Nephron (organoid): Measurements from ENCODE around the gene DUT.

Experiments used
- H3K27ac Mint-ChIP-seq, 3 experiments: 2 replicates each; pipeline ENCODE4 v1.8.0; 2020; ENCODE audit warnings: mixed read lengths in 3 of 3, mild to moderate bottlenecking in 2 of 3, moderate library complexity in 1 of 3
- H3K27me3 Mint-ChIP-seq: 2 replicates; pipeline ENCODE4 v1.8.0; 2021; ENCODE audit warnings: low read depth, mild to moderate bottlenecking, moderate library complexity, mixed read lengths
- H3K36me3 Mint-ChIP-seq: 2 replicates; pipeline ENCODE4 v1.8.0; 2020; ENCODE audit warnings: low read depth, mixed read lengths
- H3K4me1 Mint-ChIP-seq: 2 replicates; pipeline ENCODE4 v1.8.0; 2020; ENCODE audit warnings: mixed read lengths
- H3K4me3 Mint-ChIP-seq, 3 experiments: 2 replicates each; pipeline ENCODE4 v1.8.0; 2020; ENCODE audit warnings: mild to moderate bottlenecking in 3 of 3, mixed read lengths in 3 of 3, moderate library complexity in 2 of 3
- H3K9me3 Mint-ChIP-seq: 2 replicates; pipeline ENCODE4 v1.8.0; 2020; ENCODE audit warnings: mixed read lengths
- CTCF ChIP-seq, 3 experiments: fragments of 200-600 bp; sonication (generic); IDR thresholded peaks; one replicate each; pipeline ENCODE4 v1.5.0; 2021; ENCODE audit warnings: antibody characterized with exemption in 3 of 3; ENCODE audit not compliant: unreplicated experiment in 3 of 3

Gene DUT

GRCh38 chr15:48374472-48374871, 43.2 kb downstream of the DUT start:
- Mint-ChIP-seq H3K9me3 (peaks cover 8% of the 10 kb centered on the region), H3K4me1 (peaks cover 13% of the 10 kb centered on the region), H3K4me3 (no peak overlapping the region), H3K27me3 (no peaks in the 10 kb centered on the region), H3K27ac (peak overlapping the region in 2 of 3 experiments; percentile 55 to 84), H3K36me3 (no peaks in the 10 kb centered on the region)
- TF ChIP-seq CTCF (IDR thresholded peaks at IDR 0.05; ENCODE audit: unreplicated experiment in 3 of 3) = no peak

DNA sequence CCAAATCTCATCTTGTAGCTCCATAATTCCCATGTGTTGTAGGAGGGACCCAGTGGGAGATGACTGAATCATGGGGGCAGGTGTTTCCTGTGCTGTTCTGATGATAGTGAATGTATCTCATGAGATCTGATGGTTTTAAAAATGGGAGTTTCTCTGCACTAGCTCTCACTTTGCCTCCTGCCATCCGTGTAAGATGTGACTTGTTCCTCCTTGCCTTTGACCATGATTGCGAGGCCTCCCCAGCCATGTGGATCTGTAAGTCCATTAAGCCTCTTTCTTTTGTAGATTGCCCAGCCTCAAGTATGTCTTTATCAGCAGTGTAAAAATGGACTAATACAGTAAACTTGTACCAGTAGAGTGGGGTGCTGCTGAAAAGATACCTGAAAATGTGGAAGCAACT, 44.5 kb downstream of the DUT start:
- Mint-ChIP-seq H3K4me1 (peaks cover 13% of the 10 kb centered on the region), H3K27ac (peak overlapping the region in 1 of 3 experiments; percentile 3), H3K4me3 (no peak overlapping the region), H3K9me3 (peaks cover 8% of the 10 kb centered on the region), H3K36me3 (no peaks in the 10 kb centered on the region), H3K27me3 (no peaks in the 10 kb centered on the region)
- no peak for TF ChIP-seq CTCF (IDR thresholded peaks at IDR 0.05; ENCODE audit: unreplicated experiment in 3 of 3)

DNA sequence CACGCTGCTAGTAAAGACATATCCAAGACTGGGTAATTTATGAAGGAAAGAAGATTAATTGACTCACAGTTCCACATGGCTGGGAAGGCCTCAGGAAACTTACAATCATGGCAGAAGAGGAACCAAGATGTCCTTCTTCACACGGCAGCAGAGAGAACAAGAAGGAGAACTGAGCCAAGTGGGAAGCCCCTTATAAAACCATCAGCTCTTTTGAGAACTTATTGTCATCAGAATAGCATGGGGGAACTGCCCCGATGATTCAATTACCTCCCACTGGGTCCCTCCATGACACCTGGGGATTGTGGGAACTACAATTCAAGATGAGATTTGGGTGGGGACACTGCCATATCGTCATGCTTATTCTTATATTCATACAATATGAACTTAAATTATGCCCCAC, 49.0 kb downstream of the DUT start:
- Mint-ChIP-seq H3K27ac (no peak overlapping the region), H3K27me3 (no peaks in the 10 kb centered on the region), H3K4me1 (peaks cover 7% of the 10 kb centered on the region), H3K36me3 (no peaks in the 10 kb centered on the region), H3K4me3 (no peak overlapping the region), H3K9me3 (peaks cover 8% of the 10 kb centered on the region)
- TF ChIP-seq CTCF (IDR thresholded peaks at IDR 0.05; ENCODE audit: unreplicated experiment in 3 of 3) = no peak

- Mint-ChIP-seq H3K4me3 (no peak overlapping the region), H3K4me1 (peaks cover 14% of the 10 kb centered on the region), H3K27ac (peak overlapping the region in 1 of 3 experiments; percentile 66), H3K9me3 (peaks cover 8% of the 10 kb centered on the region), H3K27me3 (no peaks in the 10 kb centered on the region), H3K36me3 (no peaks in the 10 kb centered on the region)
- TF ChIP-seq CTCF (IDR thresholded peaks at IDR 0.05; ENCODE audit: unreplicated experiment in 3 of 3) = no peak
Measured at GRCh38 chr15:48381861-48382260, 50.6 kb downstream of the DUT start.

GRCh38 chr15:48383031-48383430, 51.8 kb downstream of the DUT start:
- H3K36me3 Mint-ChIP-seq = no peaks in the 10 kb centered on the region
- no peak overlapping the region for H3K4me3 Mint-ChIP-seq
- H3K4me1 Mint-ChIP-seq = peaks cover 18% of the 10 kb centered on the region
- TF ChIP-seq CTCF (IDR thresholded peaks at IDR 0.05; ENCODE audit: unreplicated experiment in 3 of 3) = no peak
- H3K9me3 Mint-ChIP-seq = peaks cover 2% of the 10 kb centered on the region
- H3K27ac Mint-ChIP-seq = no peak overlapping the region
- H3K27me3 Mint-ChIP-seq = no peaks in the 10 kb centered on the region

GRCh38 chr15:48384616-48385015, 53.4 kb downstream of the DUT start:
- H3K4me1 Mint-ChIP-seq = peaks cover 34% of the 10 kb centered on the region
- peak overlapping the region; percentile 52 to 93 (median 93) for H3K27ac Mint-ChIP-seq
- no peaks in the 10 kb centered on the region for H3K36me3 Mint-ChIP-seq
- no peaks in the 10 kb centered on the region for H3K9me3 Mint-ChIP-seq
- H3K4me3 Mint-ChIP-seq = no peak overlapping the region
- H3K27me3 Mint-ChIP-seq = no peaks in the 10 kb centered on the region
- no peak for TF ChIP-seq CTCF (IDR thresholded peaks at IDR 0.05; ENCODE audit: unreplicated experiment in 3 of 3)
